Activated T-helper 1 cell treated with Interleukin-2 at 50 U/mL for 16 hours (primary cell): ENCODE data around the gene TCHHL1.

Experiments used
- DNase-seq: peaks from one replicate; pipeline ENCODE4 v3.0.0-alpha.2; 2020; ENCODE audit warnings: low read depth

The TCHHL1 gene

GRCh38 chr1:152089014-152089674 lies at the start of gene TCHHL1:
TCHHL1 (minus strand) TSS chr1:152089064; CDS start chr1:152088143, 921 bp downstream.
- DNase-seq: no peak

GRCh38 chr1:152137215-152137614 lies 48.4 kb upstream of the TCHHL1 start:
- DNase-seq: no peak

GRCh38 chr1:152130186-152130585 lies 41.3 kb upstream of the TCHHL1 start:
- DNase-seq: no peak

DNA sequence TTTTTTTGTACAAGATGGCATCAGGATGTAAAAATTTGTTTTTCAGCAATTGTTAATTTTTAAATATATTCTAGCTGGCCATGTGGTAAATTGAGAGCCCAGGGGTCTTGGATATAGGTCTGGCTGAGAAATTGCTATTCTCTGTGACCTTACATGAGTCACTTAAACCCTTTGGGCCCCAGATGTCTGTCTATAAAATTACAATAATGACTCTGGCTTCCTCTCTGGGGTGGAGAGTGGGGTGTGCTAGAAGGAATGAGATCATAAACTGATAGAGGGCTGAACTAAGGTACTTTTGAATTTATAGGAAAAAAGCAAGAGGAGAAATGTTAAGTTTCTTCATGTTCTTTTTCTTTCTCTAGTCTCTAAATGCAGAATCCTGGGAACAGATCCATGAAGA lies 38.8 kb upstream of the TCHHL1 start:
- DNase-seq: no peak

GRCh38 chr1:152125834-152126443 lies 37.1 kb upstream of the TCHHL1 start:
- DNase-seq: no peak

GRCh38 chr1:152118915-152119314 lies 30.1 kb upstream of the TCHHL1 start:
- no peak for DNase-seq

GRCh38 chr1:152115344-152115743 lies 26.5 kb upstream of the TCHHL1 start, which contains the start of gene TCHH:
TCHH (minus strand) TSS chr1:152115444; CDS start chr1:152114080, 1,364 bp downstream.
- no peak for DNase-seq

- no peak for DNase-seq
Measured at GRCh38 chr1:152112885-152113432, 24.1 kb upstream of the TCHHL1 start.

GRCh38 chr1:152112101-152112884 lies 23.4 kb upstream of the TCHHL1 start:
- DNase-seq: no peak

DNA sequence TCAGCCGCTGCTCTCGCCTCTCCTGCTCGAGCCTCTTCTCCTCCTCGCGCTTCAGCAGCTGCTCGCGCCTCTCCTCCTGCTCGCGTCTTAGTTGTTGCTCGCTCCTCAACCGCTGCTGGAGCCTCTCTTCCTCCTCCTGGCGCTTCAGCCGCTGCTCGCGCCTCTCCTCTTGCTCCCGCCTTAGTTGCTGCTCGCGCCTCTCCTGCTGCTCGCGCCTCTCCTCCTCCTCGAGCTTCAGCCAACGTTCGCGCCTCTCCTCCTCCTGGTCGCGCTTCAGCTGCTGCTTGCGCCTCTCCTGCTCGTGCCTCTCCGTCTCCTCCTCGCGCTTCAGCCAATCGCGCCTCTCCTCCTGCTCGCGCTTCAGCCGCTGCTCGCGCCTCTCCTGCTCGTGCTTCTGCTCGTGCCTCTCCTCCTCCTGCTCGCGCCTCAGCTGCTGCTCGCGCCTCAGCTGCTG lies 22.7 kb upstream of the TCHHL1 start:
- no peak for DNase-seq

DNA sequence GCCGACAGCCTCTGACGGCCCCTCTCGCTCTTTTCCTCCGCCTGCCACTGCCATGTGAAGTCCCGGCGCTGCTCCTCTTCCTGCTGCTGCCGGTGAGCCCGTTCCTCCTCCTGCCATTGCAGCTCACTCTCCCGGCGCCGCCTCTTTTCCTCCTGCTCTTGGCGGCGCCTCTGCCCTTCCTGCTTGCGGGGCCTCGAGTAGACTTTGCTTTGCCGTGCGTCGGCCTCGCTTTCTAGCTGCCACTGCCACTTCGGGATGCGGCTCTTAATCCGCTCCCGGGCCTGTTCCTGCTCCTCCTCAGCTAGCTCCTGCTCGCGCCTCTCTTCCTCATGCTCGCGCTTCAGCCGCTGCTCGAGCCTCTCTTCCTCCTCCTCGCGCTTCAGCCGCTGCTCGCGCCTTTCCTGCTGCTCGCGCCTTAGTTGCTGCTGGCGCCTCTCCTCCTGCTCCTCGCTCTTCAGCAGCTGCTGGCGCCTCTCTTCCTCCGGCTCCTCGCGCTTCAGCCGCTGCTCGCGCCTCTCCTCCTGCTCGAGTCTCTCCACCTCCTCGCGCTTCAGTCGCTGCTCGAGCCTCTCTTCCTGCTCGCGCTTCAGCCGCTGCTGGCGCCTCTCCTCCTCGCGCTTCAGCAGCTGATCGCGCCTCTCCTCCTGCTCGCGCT lies 22.1 kb upstream of the TCHHL1 start:
- no peak for DNase-seq

GRCh38 chr1:152110365-152110859 lies 21.5 kb upstream of the TCHHL1 start:
- DNase-seq: no peak

DNA sequence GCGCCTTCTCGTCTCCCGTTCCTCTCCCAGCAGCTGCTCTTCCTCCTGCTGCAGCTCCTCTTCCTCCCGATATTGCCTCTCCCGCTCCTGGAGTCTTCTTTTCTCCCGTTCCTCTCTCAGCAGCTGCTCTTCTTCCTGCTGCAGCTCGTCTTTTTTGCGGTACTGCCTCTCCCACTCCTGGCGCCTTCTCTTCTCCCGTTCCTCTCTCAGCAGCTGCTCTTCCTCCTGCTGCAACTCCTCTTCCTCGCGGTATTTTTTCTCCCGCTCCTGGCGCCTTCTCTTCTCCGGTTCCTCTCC lies 21.1 kb upstream of the TCHHL1 start:
- no peak for DNase-seq

DNA sequence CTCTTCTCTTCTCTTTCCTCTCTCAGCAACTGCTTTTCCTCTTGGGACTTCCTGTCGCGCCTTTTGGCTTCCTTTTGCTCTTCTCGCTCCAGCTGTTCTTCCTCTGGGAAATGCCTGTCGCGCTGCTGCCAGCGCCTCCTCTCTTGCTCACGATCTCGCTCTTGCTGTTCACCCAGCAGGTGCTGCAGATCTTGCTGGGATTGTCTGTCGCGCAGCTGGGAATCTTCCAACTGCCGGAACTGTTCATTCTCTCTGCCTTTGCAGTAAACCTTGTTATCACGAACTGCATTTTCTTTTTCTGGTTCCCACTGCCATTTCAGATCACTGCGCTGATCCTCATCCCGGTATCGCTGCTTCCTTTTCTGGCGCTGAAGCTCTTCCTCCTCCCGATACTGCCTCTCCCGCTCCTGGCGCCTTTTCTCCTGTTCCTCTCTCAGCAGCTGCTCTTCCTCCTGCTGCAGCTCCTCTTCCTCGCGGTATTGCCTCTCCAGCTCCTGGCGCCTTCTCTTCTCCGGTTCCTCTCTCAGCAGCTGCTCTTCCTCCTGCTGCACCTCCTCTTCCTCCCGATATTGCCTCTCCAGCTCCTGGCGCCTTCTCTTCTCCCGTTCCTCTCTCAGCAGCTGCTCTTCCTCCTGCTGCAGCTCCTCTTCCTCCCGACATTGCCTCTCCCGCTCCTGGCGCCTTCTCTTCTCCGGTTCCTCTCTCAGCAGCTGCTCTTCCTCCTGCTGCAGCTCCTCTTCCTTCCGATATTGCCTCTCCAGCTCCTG lies 20.6 kb upstream of the TCHHL1 start:
- DNase-seq: no peak

- DNase-seq: no peak
Measured at GRCh38 chr1:152108882-152109222, 20.0 kb upstream of the TCHHL1 start.

DNA sequence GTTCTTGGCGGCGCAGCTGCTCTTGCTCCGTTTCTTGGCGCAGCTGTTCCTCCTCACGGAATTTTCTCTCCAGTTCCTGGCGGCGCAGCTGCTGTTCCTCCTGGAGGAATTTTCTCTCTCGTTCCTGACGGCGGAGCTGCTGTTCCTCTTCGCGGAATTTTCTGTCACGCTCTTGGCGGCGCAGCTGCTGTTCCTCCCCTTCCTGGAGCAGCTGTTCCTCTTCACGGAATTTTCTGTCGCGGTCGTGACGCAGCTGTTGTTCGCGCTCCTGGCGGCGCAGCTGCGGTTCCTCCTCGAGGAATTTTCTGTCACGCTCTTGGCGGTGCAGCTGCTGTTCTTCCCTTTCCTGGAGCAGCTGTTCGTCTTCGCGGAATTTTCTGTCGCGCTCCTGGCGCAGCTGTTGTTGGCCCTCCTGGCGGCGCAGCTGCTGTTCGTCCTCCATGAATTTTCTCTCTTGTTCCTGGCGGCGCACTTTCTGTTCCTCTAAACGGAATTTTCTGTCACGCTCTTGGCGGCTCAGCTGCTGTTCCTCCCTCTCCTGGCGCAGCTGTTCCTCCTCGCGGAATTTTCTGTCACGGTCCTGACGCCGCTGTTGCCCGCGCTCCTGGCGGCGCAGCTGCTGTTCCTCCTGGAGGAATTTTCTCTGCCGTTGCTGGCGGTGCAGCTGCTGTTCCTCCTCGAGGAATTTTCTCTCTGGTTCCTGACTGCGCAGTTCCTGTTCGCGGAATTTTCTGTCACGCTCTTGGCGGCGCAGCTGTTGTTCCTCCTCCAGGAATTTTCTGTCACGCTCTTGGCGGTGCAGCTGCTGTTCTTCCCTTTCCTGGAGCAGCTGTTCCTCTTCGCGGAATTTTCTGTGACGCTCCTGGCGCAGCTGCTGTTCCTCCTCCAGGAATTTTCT lies 19.4 kb upstream of the TCHHL1 start:
- DNase-seq: no peak

GRCh38 chr1:152107031-152107983 lies 18.4 kb upstream of the TCHHL1 start:
- DNase-seq: no peak

GRCh38 chr1:152104854-152105253 lies 16.0 kb upstream of the TCHHL1 start:
- no peak for DNase-seq

- no peak for DNase-seq
Measured at GRCh38 chr1:152096931-152097330, 8.1 kb upstream of the TCHHL1 start.
